ENCODE results near the gene PNPLA6.

Gene PNPLA6

DNA sequence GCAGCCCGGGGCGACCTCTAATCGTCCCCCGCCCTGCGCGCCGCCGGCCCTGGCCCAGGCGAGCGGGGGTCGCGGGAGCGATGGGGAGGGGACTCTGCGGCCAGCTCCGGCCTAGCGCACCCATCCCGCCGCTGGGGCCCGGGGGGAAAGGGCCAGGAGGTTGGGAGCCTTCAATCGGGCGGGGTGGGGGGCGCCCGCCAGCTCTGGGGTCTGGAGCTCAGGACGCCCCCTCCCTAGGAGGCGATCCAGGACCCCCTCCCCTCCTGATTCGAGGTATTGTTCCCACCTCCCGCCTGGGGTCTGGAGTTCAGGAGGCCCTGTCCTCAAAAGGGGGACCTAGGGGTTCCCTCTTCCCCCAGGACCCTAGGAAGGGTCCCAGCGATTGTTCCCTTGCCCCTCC lies 19.2 kb upstream of the PNPLA6 start:
- no peak for DNase-seq

DNA sequence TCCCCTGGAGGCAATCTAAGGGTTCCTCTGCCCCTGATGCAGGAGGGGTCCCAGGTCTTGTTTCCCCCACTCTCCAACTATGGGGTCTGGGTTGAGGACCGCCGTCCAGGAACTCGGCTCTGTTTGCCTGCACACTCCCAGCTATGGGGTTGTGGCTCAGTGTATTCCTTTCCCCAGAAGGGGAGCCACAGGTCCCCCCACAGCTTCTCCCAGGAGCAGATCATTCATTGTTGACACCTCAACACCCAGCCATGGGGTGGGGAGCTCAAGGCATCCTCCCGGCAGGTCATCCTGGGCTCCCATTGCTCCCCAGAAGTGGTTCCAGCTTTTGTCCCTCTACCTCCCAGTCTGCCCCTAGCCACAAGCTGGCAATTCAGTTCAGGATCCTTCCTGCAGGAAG lies 18.6 kb upstream of the PNPLA6 start:
- no peak for DNase-seq

- DNase-seq = no peak
Observed at GRCh38 chr19:7519361-7520130, 16.0 kb upstream of the PNPLA6 start.

GRCh38 chr19:7520131-7521051 lies 15.1 kb upstream of the PNPLA6 start:
- DNase-seq = no peak

DNA sequence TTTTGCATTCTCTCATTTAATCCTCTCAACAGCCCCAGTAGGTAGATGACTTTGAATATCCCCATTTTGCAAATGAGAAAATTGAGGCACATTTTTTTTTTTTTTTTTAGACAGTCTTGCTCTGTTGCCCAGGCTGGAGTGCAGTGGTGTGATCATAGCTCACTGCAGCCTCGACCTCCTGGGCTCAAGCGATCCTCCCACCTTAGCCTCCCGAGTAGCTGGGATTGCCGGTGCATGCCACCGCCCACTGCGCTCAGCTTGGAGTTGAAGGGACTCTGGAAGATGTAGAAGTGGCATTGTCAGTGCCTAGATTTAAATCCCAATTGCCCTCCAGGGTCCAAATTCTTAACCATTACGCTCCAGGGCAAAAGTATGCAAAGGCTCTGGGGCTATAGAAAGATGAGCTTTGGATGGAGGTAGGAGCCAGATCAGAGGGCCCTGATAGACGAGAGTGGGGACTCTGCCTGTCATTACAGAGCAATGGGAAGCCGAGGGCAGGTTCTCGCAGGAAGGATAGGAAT lies 13.9 kb upstream of the PNPLA6 start:
- DNase-seq = no peak

DNA sequence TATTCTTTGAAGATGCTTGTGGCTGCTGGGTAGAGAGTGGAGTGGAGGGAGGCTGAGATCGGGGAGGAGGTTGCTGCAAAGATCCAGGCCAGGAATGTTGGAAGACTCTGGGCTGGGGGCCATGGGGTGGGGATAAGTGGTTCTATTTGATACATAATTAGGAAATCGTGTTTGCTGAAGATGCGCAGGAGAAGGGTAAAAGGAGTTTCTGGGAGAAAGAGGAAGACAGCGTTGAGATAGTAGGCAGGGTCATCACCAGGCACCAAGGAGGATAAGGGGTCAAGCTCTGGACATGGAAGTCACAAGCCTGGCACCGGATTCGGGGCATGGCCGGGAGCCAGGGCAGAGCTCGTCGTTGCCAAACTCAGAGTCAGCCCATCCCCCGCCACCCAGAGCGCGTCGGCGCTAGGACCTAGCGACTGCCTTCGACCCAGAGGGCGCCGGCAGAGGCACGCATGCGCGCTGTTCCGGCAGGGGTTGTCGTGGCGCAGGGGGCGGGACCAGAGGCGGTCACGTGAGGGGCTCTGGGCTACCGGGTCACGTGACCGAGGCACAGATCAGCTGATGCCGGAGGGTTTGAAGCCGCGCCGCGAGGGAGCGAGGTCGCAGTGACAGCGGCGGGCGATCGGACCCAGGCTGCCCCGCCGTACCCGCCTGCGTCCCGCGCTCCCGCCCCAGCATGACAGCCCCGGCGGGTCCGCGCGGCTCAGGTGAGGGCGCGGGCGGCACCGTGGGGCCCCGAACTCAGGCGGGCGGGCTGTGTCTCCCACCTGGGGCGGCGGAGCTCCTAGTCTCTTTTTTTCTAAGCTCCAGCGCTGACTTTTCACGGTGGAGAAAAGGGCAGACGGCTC lies 13.2 kb upstream of the PNPLA6 start, which contains the start of gene MCOLN1:
MCOLN1 (plus strand) TSS at position 553 of the 851 bp plus-strand sequence; CDS start at position 680, 127 bp downstream.
- peak; percentile 98 for DNase-seq

DNA sequence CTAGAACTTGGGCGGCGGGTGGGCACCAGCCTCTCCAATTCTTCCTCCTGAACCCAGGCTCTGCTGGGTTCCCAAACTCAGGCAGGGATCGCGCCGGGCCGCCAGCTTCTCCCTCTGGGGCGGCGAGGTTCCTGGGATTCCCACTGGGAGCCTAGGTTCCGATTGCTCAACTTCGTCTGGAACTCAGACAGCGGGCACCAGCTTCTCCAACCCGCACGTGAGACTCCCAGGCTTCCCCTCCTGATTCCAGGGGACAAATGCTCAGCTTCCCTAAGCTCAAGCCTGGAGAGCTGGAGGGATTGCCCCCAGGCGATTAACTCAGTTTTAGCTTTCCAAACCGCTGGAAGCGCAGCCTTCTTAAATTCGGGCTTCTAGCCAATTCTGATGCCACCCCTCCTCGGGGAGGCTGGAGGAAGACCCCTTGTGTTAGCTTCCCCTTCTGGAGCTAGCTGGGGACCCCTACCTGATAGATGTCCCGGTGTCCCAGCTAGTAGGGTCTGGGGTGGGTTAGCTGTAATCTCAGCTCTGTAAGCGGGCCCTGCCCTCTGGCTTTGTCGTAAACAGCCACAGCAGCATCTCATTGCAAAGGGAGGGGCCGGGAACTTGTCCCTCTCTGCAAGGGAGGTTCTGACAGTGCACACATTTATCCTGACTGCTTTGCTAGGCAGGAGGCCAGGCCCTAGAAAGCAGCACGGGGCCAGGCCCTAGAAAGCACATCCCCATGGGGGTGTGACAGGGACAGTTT lies 12.4 kb upstream of the PNPLA6 start:
- no peak for DNase-seq

DNA sequence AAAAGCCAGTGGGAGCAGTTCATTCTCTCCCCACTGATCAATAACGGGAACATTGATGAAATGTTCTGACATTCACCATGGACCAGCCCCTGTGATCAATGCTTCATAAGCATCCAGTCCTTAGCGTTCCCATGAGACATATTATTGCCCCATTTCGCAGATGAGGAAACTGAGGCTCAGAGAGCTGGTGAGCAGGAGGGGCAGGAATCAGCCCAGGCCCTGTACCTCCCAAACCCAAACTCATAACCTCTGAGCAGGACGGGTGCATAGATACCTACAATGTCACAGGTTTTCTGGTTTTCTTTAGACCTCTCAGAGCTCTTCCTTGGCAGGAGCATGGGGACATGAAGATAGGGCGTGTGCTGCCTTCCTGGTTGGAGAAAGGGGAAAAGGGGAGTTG lies 11.0 kb upstream of the PNPLA6 start:
- no peak for DNase-seq

DNA sequence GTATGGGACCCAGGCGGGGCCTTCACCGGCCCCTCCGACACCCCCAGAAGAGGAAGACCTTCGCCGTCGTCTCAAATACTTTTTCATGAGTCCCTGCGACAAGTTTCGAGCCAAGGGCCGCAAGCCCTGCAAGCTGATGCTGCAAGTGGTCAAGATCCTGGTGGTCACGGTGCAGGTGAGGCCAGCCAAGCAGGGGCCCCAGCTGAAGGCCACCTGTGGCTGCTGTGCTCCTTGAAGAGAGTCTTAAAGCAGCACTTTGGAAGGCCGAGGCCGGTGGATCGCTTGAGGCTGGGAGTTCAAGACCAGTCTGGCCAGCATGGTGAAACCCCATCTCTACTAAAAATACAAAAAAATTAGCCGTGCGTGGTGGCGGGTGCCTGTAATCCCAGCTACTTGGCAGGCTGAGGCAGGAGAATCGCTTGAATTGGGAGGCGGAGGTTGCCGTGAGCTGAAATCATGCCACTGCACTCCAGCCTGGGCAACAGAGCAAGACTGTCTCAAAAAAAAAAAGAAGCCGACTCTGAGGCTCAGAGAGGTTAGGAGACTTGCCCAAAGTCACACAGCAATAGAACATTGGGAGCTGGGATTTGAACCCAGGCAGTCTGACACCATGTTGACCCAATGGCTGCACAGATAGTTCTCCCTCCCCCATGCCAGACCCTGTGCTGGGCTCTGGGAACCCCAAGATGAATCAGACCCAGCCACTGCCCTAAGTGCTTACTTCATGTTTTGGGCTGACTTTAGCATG lies 10.4 kb upstream of the PNPLA6 start:
- DNase-seq = no peak

- DNase-seq = no peak
Observed at GRCh38 chr19:7526059-7526929, 9.2 kb upstream of the PNPLA6 start.

- DNase-seq = no peak
Observed at GRCh38 chr19:7527516-7528191, 7.9 kb upstream of the PNPLA6 start.

DNA sequence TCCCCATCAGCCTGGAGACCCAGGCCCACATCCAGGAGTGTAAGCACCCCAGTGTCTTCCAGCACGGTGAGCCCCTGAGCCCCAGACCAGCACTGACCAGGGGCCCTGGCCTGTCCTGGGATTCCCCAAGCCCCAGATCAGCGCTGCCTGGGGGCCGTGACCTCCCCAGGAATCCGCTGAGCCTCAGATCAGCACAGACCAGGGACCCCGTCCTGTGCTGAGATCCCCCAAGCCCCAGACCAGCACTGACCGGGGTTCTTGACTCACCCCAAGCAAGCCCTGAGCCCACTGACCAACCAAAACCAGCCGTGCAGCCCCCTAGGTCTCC lies 7.4 kb upstream of the PNPLA6 start:
- DNase-seq = no peak

GRCh38 chr19:7528522-7529245 lies 6.8 kb upstream of the PNPLA6 start:
- DNase-seq = no peak

DNA sequence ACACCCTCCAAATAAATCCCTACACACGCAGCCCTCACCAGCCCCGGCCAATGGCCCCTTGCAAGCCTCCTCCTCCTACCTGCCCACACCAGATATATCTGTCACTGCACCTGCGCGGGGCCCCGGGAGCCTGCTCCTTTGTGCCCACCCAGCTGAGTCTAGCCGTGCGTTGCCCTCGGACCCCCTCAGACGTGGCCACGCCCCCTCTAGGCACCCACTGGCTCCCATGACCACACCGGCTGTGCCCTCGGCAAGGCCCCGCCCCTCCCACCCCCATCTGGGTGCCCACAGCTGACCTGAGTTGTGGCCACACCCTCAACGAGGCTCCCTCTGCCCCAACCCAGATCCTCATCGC lies 6.3 kb upstream of the PNPLA6 start:
- DNase-seq = no peak

DNA sequence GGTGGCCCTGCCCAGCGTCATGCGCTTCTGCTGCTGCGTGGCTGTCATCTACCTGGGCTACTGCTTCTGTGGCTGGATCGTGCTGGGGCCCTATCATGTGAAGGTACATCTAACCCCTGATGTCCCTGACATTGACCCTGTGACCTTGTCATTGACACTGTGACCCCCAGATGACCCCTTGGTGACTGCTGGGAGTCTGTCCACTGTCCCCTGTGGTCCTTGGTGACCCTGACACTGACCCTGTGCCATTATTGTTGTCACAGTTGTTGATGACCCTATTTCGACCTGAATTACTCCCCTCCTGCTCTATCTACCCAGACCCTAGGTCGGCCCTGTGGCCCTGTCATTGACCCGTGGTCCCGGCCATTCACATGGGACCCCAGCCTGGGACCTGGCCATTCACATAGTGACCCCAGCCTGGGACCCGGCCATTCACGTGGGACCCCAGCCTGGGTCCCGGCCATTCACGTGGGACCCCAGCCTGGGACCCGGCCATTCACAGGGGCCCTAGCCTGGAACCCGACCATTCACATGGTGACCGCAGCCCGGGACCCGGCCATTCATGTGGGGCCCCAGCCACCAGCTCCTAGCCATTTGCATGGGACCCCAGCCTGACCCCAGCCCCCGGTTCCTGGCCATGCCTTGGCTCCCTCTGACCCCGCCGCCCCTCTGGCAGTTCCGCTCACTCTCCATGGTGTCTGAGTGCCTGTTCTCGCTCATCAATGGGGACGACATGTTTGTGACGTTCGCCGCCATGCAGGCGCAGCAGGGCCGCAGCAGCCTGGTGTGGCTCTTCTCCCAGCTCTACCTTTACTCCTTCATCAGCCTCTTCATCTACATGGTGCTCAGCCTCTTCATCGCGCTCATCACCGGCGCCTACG lies 5.7 kb upstream of the PNPLA6 start:
- DNase-seq = no peak

DNA sequence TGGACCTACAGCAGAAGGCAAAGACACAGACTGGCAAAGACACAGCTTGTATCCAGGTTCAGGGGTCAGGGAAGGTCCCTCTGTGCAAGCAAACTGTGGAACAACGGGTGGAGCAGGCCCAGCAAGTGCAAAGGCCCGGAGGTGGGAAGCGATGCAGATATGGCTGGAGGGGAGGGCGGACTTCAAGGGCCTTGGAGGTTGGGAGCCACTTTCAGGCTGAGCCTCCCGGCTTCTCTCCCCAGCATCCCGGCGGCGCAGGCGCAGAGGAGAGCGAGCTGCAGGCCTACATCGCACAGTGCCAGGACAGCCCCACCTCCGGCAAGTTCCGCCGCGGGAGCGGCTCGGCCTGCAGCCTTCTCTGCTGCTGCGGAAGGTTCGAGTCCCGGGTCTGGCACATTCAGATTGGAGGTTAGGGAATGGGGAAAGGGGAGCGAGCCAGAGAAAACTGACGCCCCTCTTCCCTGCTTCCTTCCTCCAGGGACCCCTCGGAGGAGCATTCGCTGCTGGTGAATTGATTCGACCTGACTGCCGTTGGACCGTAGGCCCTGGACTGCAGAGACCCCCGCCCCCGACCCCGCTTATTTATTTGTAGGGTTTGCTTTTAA lies 2.1 kb upstream of the PNPLA6 start:
- DNase-seq = no peak

DNA sequence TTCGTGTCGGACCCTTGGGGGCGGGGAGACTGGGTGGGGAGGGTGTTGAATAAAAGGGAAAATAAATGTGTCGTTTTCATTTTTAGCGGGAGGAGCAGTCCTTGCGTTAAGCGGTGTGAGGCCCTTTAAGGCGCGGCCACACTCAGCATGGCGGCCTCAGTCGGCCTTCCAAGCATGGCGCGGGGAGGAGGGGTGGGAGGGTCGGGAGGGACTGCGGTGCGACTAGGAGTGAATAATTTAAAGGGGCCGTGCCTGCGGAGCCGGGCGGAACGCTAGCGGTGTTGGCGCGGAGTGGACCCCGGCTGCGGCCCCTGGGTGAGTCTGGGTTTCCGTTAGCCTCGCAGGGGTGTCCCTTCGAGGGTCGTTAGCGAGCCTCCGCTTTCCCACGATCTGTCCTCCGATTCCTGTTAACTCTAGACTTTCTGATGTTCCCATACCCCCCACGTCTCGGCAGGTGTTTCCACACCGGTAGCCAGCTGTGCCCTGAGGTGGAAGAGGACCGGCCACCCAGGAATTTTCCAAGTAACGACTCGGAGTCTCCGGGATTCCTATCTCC lies 1.5 kb upstream of the PNPLA6 start:
- peak; percentile 90 for DNase-seq

Measured in stimulated activated naive CD4-positive, alpha-beta T cell treated with Interleukin-2 at 50 U/mL for 16 hours (primary cell).